ENCODE results near the gene DAB2IP.

- TF ChIP-seq CREB1 (CRISPR knock-in tag; IDR thresholded peaks at IDR 0.05; ENCODE audit: low read depth): no peak
- no peak for TF ChIP-seq ETS1 (IDR thresholded peaks at IDR 0.05)
- TF ChIP-seq CTCF (conservative IDR thresholded peaks at IDR 0.05; ENCODE audit: low read depth in 2 of 2): no peak
- no peak for TF ChIP-seq EZH2 (IDR thresholded peaks at IDR 0.05; ENCODE audit: low read depth, unreplicated experiment)
- TF ChIP-seq POLR2AphosphoS5 (IDR thresholded peaks at IDR 0.05; ENCODE audit: low read depth): no peak
- no peak for TF ChIP-seq REST (IDR thresholded peaks at IDR 0.05; ENCODE audit: unreplicated experiment)
- no peak for TF ChIP-seq JUNB (IDR thresholded peaks at IDR 0.05; ENCODE audit: unreplicated experiment)
These were observed 65.9 kb downstream of the DAB2IP start for GRCh38 chr9:121717141-121717991.

Data from GM23338 (cell line).